Testis (tissue), 2 donors: ENCODE results near the gene IL1RAPL2.

Experiments used
- POLR2A ChIP-seq: fragments of 450-650 bp; IDR thresholded peaks from one replicate; pipeline ENCODE4 v1.6.1; 2017; ENCODE audit warnings: antibody characterized with exemption, mild to moderate bottlenecking, moderate library complexity
- TF ChIP-seq, protein P1 (sequence below), 3 experiments: fragments of 450-650 bp in 2 of 3; fragments of 200-600 bp in 1 of 3; sonication (generic) in 1 of 3; IDR thresholded peaks; one replicate each; pipeline ENCODE4 v1.5.1; 2016 to 2019; ENCODE audit warnings: antibody characterized with exemption in 3 of 3, mild to moderate bottlenecking in 2 of 3, moderate library complexity in 1 of 3

GRCh38 chrX:105226499-105226898 lies 660.5 kb downstream of the IL1RAPL2 start:
- TF ChIP-seq, protein P1, sequence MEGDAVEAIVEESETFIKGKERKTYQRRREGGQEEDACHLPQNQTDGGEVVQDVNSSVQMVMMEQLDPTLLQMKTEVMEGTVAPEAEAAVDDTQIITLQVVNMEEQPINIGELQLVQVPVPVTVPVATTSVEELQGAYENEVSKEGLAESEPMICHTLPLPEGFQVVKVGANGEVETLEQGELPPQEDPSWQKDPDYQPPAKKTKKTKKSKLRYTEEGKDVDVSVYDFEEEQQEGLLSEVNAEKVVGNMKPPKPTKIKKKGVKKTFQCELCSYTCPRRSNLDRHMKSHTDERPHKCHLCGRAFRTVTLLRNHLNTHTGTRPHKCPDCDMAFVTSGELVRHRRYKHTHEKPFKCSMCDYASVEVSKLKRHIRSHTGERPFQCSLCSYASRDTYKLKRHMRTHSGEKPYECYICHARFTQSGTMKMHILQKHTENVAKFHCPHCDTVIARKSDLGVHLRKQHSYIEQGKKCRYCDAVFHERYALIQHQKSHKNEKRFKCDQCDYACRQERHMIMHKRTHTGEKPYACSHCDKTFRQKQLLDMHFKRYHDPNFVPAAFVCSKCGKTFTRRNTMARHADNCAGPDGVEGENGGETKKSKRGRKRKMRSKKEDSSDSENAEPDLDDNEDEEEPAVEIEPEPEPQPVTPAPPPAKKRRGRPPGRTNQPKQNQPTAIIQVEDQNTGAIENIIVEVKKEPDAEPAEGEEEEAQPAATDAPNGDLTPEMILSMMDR (IDR thresholded peaks at IDR 0.05), result no peak
- no peak for TF ChIP-seq POLR2A
